Naive thymus-derived CD4-positive, alpha-beta T cell (primary cell): ENCODE measurements around the gene UGGT1. TPM values are rescaled to one million over a fixed set of nuclear protein-coding genes. Genes with fewer than 3 reads are reported as not detected.
A peak's percentile ranks its signal among the peaks of the same experiment; 100 is the strongest.
"Not testable (repeated sequence)": the region's sequence is repeated elsewhere in the genome, so short reads cannot be mapped to it uniquely, and the experiment has no call there.

Experiments used
- ATAC-seq: fragments of 150-1000 bp; cut with Tn5 transposase; 2 replicates; pipeline ENCODE4 v1.10.0; 2021; ENCODE audit warnings: mild to moderate bottlenecking, moderate library complexity
- CTCF ChIA-PET: fragments of 350-600 bp; sonication (Branson Sonifier 250); formaldehyde crosslinking; loops from one replicate; lab custom pipeline; 2021; ENCODE audit warnings: antibody characterized with exemption; lab: Charles Lee
- POLR2A ChIA-PET: fragments of 350-600 bp; sonication (Branson Sonifier 250); formaldehyde crosslinking; loops from one replicate; lab custom pipeline; 2021; ENCODE audit warnings: antibody characterized with exemption, inconsistent platforms; lab: Charles Lee
- DNase-seq, 9 donors: peaks; one replicate each; pipeline versions ENCODE4 v3.0.0 to v3.0.0-alpha.2; 2020 to 2022; ENCODE audit warnings: mixed read lengths in 1 of 9
- H3K27ac ChIP-seq: one replicate; pipeline ENCODE4 v1.7.0; 2013; ENCODE audit warnings: mild to moderate bottlenecking, low read depth, low read length, moderate library complexity
- H3K27me3 ChIP-seq, 2 donors: one replicate each; pipeline ENCODE4 v1.7.0; 2013; ENCODE audit warnings: low read length in 2 of 2, mild to moderate bottlenecking in 2 of 2, moderate library complexity in 2 of 2; ENCODE audit not compliant: control insufficient read depth in 2 of 2, insufficient read depth in 2 of 2
- H3K36me3 ChIP-seq, 3 experiments: 1 replicate in 2 of 3; 2 replicates in 1 of 3; pipeline ENCODE4 v1.7.0; 2013; ENCODE audit warnings: low read length in 3 of 3, mild to moderate bottlenecking in 3 of 3, moderate library complexity in 1 of 3; ENCODE audit not compliant: insufficient read depth in 3 of 3, control insufficient read depth in 2 of 3
- H3K4me1 ChIP-seq, 2 donors: one replicate each; pipeline ENCODE4 v1.7.0; 2013; ENCODE audit warnings: low read length in 2 of 2, mild to moderate bottlenecking in 2 of 2, moderate library complexity in 1 of 2; ENCODE audit not compliant: control insufficient read depth in 2 of 2, insufficient read depth in 2 of 2
- H3K4me3 ChIP-seq: 2 replicates; pipeline ENCODE4 v1.7.0; 2013; ENCODE audit warnings: mild to moderate bottlenecking, low read length
- H3K9me3 ChIP-seq, 3 experiments: 1 replicate in 2 of 3; 2 replicates in 1 of 3; pipeline ENCODE4 v1.7.0; 2013; ENCODE audit warnings: low read length in 3 of 3; ENCODE audit not compliant: control insufficient read depth in 2 of 3
- H3K27ac Mint-ChIP-seq, 9 donors: one replicate each; pipeline ENCODE4 v1.8.0; 2020 to 2022; ENCODE audit warnings: mixed read lengths in 9 of 9, mild to moderate bottlenecking in 8 of 9, moderate library complexity in 5 of 9, inconsistent platforms in 2 of 9
- H3K27me3 Mint-ChIP-seq, 5 donors: one replicate each; pipeline ENCODE4 v1.8.0; 2021 to 2022; ENCODE audit warnings: mixed read lengths in 5 of 5, mild to moderate bottlenecking in 1 of 5
- H3K36me3 Mint-ChIP-seq, 5 donors: one replicate each; pipeline ENCODE4 v1.8.0; 2020 to 2022; ENCODE audit warnings: mixed read lengths in 5 of 5, mild to moderate bottlenecking in 3 of 5, inconsistent platforms in 1 of 5
- H3K4me1 Mint-ChIP-seq, 7 donors: one replicate each; pipeline ENCODE4 v1.8.0; 2020 to 2022; ENCODE audit warnings: mixed read lengths in 7 of 7, mild to moderate bottlenecking in 3 of 7, inconsistent platforms in 1 of 7
- H3K4me3 Mint-ChIP-seq, 10 donors: one replicate each; pipeline ENCODE4 v1.8.0; 2020 to 2022; ENCODE audit warnings: mild to moderate bottlenecking in 10 of 10, mixed read lengths in 10 of 10, moderate library complexity in 6 of 10, inconsistent platforms in 2 of 10
- H3K9me3 Mint-ChIP-seq, 11 donors: one replicate each; pipeline ENCODE4 v1.8.0; 2020 to 2022; ENCODE audit warnings: mixed read lengths in 11 of 11, mild to moderate bottlenecking in 4 of 11, inconsistent platforms in 1 of 11, moderate library complexity in 1 of 11
- intact Hi-C, 2 donors: fragments of 100-400 bp; cut with micrococcal nuclease; formaldehyde crosslinking; loops; one replicate each; pipeline ENCODE4 v1.15.1; 2023
- polyA plus RNA-seq, 2 donors: library from polyadenylated mRNA; unstranded; fragments of 300-500 nt; fragmentation: Illumina TruSeq; gene quantifications; one replicate each; pipeline ENCODE4 v1.2.3, GENCODE V29; 2021
- total RNA-seq, 6 experiments: library from RNA in 5 of 6; stranded (reverse) in 5 of 6; gene quantifications; 1 replicate in 5 of 6; 2 replicates in 1 of 6; pipeline ENCODE4 v1.2.3 and lab custom pipeline; 2021 to 2026

Gene UGGT1
- total and polyA plus RNA-seq, 7 experiments from 2014 or later = 11.6 to 75.6 (median 42.7) TPM

DNA sequence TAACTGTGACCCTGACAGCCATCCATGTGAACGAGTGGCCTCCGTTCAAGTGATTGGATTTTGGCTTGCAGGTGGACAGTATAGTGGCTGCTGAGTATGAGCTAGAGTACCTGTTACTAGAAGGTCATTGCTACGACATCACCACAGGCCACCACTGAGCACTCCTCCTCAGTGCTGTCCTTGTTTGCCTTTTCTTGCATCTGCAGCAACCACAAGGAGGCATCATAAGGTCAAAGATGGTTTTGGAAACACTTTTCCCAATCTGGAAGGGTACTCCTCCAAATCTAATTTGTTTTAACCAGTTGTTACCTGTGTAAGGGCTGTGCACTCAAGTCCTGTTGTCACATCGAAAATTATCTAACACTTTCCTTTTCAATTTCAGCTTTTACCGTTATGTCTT is 81.2 kb downstream of the UGGT1 start:
- Histone ChIP-seq H3K27ac (no peak overlapping the region), H3K9me3 (no peaks in the 10 kb centered on the region), H3K4me3 (no peak overlapping the region), H3K36me3 (peaks cover 16 to 76% (median 47%) of the 10 kb centered on the region in 3 experiments), H3K27me3 (no peaks in the 10 kb centered on the region), H3K4me1 (no peaks in the 10 kb centered on the region)
- H3K9me3 Mint-ChIP-seq = no peaks in the 10 kb centered on the region
- ChIA-PET POLR2A (no interaction called here), CTCF (no interaction called here)
- peaks cover 20 to 61% (median 32%) of the 10 kb centered on the region in 5 donors for H3K36me3 Mint-ChIP-seq
- intact Hi-C loops = no loop called here
- no peak overlapping the region for H3K4me3 Mint-ChIP-seq
- ATAC-seq (no peak), DNase-seq (no peak)
- H3K27ac Mint-ChIP-seq = no peak overlapping the region
- no peaks in the 10 kb centered on the region for H3K27me3 Mint-ChIP-seq
- peaks cover 0 to 26% (median 16%) of the 10 kb centered on the region in 7 donors for H3K4me1 Mint-ChIP-seq

DNA sequence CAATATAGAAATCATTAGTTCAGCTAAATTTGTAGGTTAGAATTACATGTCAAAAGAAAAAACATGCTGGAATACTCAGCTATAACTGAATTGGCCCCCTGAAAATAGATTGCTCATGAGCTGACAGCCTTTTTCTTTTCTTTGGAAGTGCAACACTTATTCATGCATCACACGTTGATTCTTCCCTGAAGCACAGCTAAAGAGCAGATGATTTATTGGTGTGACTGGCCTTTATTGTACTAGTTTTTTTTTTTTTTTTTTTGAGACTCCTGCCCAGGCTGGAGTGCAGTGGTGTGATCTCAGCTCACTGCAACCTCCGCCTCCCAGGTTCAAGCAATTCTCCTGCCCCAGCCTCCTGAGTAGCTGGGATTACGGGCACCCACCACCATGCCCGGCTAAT is 83.1 kb downstream of the UGGT1 start:
- intact Hi-C loops, H3K27me3 Mint-ChIP-seq, H3K9me3 ChIP-seq, ATAC-seq, H3K4me1 ChIP-seq, H3K4me3 Mint-ChIP-seq, H3K27ac ChIP-seq, POLR2A ChIA-PET, H3K27ac Mint-ChIP-seq, H3K27me3 ChIP-seq, H3K4me3 ChIP-seq, H3K9me3 Mint-ChIP-seq, DNase-seq: not testable (repeated sequence)
- Mint-ChIP-seq H3K36me3 (peaks cover 28 to 68% (median 37%) of the 10 kb centered on the region in 5 donors), H3K4me1 (peaks cover 0 to 12% (median 4%) of the 10 kb centered on the region in 7 donors)
- H3K36me3 ChIP-seq = peaks cover 16 to 87% (median 59%) of the 10 kb centered on the region in 3 experiments
- CTCF ChIA-PET = interaction anchor here (0.6 to 0.7 kb wide), 2 partner anchors 13 to 786 kb away, joined by 3 read pairs; no protein-coding TSS in a partner anchor

DNA sequence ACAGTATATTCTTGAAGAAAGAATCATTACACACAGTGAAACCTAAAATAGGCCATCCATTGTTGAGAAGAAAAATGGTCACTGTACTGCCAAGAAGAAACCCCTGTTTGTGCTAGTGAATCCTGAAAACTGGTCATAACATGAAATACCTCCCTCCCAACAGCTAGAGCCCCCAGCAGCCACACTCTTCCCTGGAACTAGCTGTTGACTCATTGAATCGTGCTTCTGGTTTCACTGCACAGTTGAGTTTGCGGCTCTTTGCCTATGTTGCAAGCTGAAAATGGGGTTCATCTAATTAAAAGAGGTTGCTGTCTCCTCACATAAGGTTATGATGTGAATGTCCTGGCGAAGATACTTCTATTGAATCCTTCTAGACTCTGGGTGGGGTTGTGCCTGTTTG is 86.3 kb downstream of the UGGT1 start:
- DNase-seq = no peak
- Mint-ChIP-seq H3K4me1 (peaks cover 0 to 7% (median 0%) of the 10 kb centered on the region in 7 donors), H3K4me3 (no peak overlapping the region), H3K36me3 (peaks cover 31 to 83% (median 55%) of the 10 kb centered on the region in 5 donors), H3K9me3 (no peaks in the 10 kb centered on the region), H3K27me3 (no peaks in the 10 kb centered on the region), H3K27ac (peak overlapping the region in 1 of 9 donors; percentile 29)
- ChIA-PET POLR2A (no interaction called here), CTCF (no interaction called here)
- intact Hi-C loops = loop anchor here (5.0 kb wide), 2 partner anchors 140 to 1670 kb away; partner anchors contain the start of gene HS6ST1 (in 1 of the 2)
- peaks cover 31 to 91% (median 61%) of the 10 kb centered on the region in 3 experiments for H3K36me3 ChIP-seq
- H3K4me3 ChIP-seq = no peak overlapping the region
- no peaks in the 10 kb centered on the region for H3K4me1 ChIP-seq
- no peak for ATAC-seq
- H3K27ac ChIP-seq = no peak overlapping the region
- no peaks in the 10 kb centered on the region for H3K27me3 ChIP-seq
- no peaks in the 10 kb centered on the region for H3K9me3 ChIP-seq

DNA sequence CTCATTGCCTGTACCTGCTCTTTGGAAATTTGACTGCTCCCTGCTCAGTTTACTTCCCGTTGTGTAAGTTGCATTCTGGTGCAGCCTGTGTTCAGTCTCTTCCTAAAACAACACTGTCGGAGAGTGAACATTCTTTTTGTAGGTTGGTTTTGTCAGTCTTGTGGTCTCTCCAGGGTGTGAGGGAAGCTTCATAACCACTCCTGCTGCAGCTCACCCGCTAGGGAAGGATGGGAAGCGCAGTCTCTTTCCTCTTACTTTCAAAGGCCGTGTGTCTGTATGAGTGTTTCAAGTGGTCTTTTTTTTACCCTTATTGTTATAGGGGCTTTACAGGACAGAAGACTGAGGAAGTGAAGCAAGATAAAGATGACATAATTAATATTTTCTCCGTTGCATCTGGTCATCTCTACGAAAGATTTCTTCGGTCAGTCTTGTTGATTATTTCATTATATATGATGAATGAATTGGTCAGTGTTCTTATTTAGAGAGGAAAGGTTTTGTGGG is 87.2 kb downstream of the UGGT1 start:
- no peaks in the 10 kb centered on the region for H3K9me3 Mint-ChIP-seq
- ATAC-seq (no peak), DNase-seq (no peak)
- Histone ChIP-seq H3K4me1 (no peaks in the 10 kb centered on the region), H3K27me3 (no peaks in the 10 kb centered on the region), H3K9me3 (no peaks in the 10 kb centered on the region), H3K4me3 (no peak overlapping the region), H3K27ac (no peak overlapping the region), H3K36me3 (peaks cover 31 to 84% (median 54%) of the 10 kb centered on the region in 3 experiments)
- H3K36me3 Mint-ChIP-seq = peaks cover 28 to 79% (median 54%) of the 10 kb centered on the region in 5 donors
- H3K27me3 Mint-ChIP-seq = no peaks in the 10 kb centered on the region
- POLR2A ChIA-PET = no interaction called here
- H3K4me3 Mint-ChIP-seq = no peak overlapping the region
- peaks cover 0 to 8% (median 0%) of the 10 kb centered on the region in 7 donors for H3K4me1 Mint-ChIP-seq
- intact Hi-C loops = loop anchor here (5.0 kb wide), 2 partner anchors 139 to 1669 kb away; partner anchors contain the start of gene HS6ST1 (in 1 of the 2)
- no peak overlapping the region for H3K27ac Mint-ChIP-seq
- CTCF ChIA-PET = no interaction called here

DNA sequence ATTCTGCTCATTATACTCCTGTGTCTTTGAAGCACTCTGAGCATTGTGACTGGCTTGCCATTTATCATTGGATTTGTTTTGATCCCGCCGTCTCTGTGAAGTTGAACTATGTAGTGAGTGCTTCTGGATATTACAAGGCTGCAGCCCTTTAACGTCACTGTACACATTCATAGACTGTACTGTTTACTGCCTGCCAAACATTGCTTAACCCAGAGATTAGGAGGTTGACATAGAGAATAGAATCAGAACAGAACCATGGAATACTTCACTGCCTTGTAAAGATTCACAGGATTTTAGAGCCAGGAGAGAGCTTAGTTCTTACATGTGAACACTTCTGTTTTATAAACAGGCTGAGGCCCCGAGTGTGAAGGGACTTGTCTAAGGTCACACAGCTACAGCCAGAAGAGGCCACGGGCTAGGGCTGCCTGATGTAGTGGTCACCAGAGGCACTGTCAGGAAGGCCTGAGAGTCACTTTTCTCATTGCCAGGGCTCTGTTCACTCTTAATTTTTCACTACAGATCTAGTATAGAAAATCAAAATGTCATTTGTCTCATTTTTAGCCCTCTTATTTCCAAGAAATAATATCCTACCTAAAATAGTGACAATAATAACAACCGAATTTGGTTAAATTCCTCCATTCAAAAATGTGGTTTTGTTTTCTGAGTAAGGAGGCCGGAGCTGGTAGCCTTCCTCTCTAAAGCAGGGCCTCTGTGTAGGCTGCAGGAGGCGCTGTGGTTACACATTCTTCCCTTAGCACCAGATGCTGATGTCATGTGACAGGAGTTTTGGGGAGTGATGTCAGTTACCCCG is 87.9 kb downstream of the UGGT1 start:
- Histone ChIP-seq H3K4me3 (no peak overlapping the region), H3K9me3 (no peaks in the 10 kb centered on the region), H3K27me3 (no peaks in the 10 kb centered on the region), H3K27ac (no peak overlapping the region), H3K4me1 (no peaks in the 10 kb centered on the region), H3K36me3 (peaks cover 31 to 81% (median 48%) of the 10 kb centered on the region in 3 experiments)
- peaks cover 30 to 79% (median 51%) of the 10 kb centered on the region in 5 donors for H3K36me3 Mint-ChIP-seq
- H3K27me3 Mint-ChIP-seq = no peaks in the 10 kb centered on the region
- DNase-seq = peak in 8 of 9 donors; percentile 19 to 53 (median 36)
- intact Hi-C loops = loop anchor here (1.0 to 5.0 kb wide), 3 partner anchors 54 to 1668 kb away; partner anchors contain the start of gene HS6ST1 (in 1 of the 2)
- peak; percentile 92 for ATAC-seq
- H3K4me3 Mint-ChIP-seq = no peak overlapping the region
- no peaks in the 10 kb centered on the region for H3K9me3 Mint-ChIP-seq
- ChIA-PET CTCF (interaction anchor here (0.7 kb wide), 1 partner anchor 55 kb away, joined by 3 read pairs; no protein-coding TSS in a partner anchor), POLR2A (no interaction called here)
- H3K4me1 Mint-ChIP-seq = peaks cover 0 to 8% (median 0%) of the 10 kb centered on the region in 7 donors
- no peak overlapping the region for H3K27ac Mint-ChIP-seq

DNA sequence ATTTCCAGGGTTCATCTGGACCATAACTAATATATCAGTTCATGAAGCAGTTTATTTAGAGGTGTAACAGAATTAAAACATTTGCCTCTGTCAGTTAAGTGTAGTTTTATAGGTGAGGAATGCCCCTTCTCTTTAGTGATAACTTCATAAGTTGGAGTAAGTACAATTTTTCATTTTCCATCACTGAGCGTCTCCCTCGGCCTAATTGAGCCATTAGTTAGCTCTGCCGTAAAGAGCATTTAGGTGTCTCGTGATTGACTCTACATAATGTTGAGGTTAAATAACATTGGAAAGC is 88.4 kb downstream of the UGGT1 start:
- H3K4me3 Mint-ChIP-seq = no peak overlapping the region
- ATAC-seq (no peak), DNase-seq (no peak)
- H3K9me3 Mint-ChIP-seq = no peaks in the 10 kb centered on the region
- peaks cover 0 to 8% (median 0%) of the 10 kb centered on the region in 7 donors for H3K4me1 Mint-ChIP-seq
- peak overlapping the region in 1 of 9 donors; percentile 18 for H3K27ac Mint-ChIP-seq
- POLR2A ChIA-PET = no interaction called here
- no peaks in the 10 kb centered on the region for H3K27me3 Mint-ChIP-seq
- peaks cover 31 to 79% (median 54%) of the 10 kb centered on the region in 5 donors for H3K36me3 Mint-ChIP-seq
- Histone ChIP-seq H3K4me3 (no peak overlapping the region), H3K27me3 (no peaks in the 10 kb centered on the region), H3K9me3 (no peaks in the 10 kb centered on the region), H3K27ac (no peak overlapping the region), H3K36me3 (peaks cover 31 to 76% (median 46%) of the 10 kb centered on the region in 3 experiments), H3K4me1 (no peaks in the 10 kb centered on the region)
- intact Hi-C loops = loop anchor here (1.0 to 5.0 kb wide), 3 partner anchors 54 to 1668 kb away; partner anchors contain the start of gene HS6ST1 (in 1 of the 2)
- CTCF ChIA-PET = interaction anchor here (0.7 kb wide), 1 partner anchor 54 kb away, joined by 3 read pairs; no protein-coding TSS in a partner anchor
